BLaER1 (cell line): ENCODE data around the gene JAKMIP1.

Source experiments
- H3K27ac ChIP-seq: shearing (Covaris generic); formaldehyde crosslinking; 2 replicates; pipeline ENCODE4 v1.8.1; 2022
- H3K27me3 ChIP-seq: shearing (Covaris generic); formaldehyde crosslinking; 2 replicates; pipeline ENCODE4 v1.8.1; 2022
- H3K36me3 ChIP-seq: shearing (Covaris generic); formaldehyde crosslinking; 2 replicates; pipeline ENCODE4 v1.8.1; 2022
- H3K4me1 ChIP-seq: shearing (Covaris generic); formaldehyde crosslinking; 2 replicates; pipeline ENCODE4 v1.8.1; 2022
- H3K4me2 ChIP-seq: shearing (Covaris generic); formaldehyde crosslinking; 2 replicates; pipeline ENCODE4 v1.8.1; 2022
- H3K4me3 ChIP-seq: shearing (Covaris generic); formaldehyde crosslinking; 2 replicates; pipeline ENCODE4 v1.8.1; 2022
- H3K9ac ChIP-seq: shearing (Covaris generic); formaldehyde crosslinking; 2 replicates; pipeline ENCODE4 v1.8.1; 2022
- H3K9me3 ChIP-seq: shearing (Covaris generic); formaldehyde crosslinking; 2 replicates; pipeline ENCODE4 v1.8.1; 2022
- H4K20me1 ChIP-seq: shearing (Covaris generic); formaldehyde crosslinking; 2 replicates; pipeline ENCODE4 v1.8.1; 2022
- Cebpa-rat ChIP-seq: shearing (Covaris generic); IDR thresholded peaks from 2 replicates; pipeline ENCODE4 v1.8.1; 2022

The JAKMIP1 gene

DNA sequence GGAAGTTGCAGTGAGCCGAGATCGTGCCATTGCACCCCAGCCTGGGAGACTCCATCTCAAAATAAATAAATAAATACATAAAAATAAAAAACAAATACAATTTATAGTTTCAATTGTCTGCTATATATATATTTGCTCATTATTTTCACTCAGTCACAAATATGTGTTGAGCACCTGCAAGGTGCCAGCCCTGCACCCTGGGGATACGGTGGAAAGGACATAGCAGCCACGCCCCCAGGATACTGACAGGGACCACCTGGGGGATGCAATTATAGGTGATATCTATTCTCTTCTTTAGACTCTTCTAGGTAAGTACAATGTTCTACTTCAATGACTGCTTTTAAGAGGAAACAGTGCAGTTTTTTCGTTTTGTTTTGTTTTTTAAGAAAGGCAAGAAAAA lies 85.0 kb downstream of the JAKMIP1 start:
- H3K36me3 ChIP-seq = 0 out of 2 replicates have a peak, but pooled peaks cover 3% of the 10 kb centered on the region
- H3K9ac ChIP-seq = no peak overlapping the region
- no peaks in the 10 kb centered on the region for H3K27me3 ChIP-seq
- H3K4me2 ChIP-seq = no peak overlapping the region
- H3K9me3 ChIP-seq = no peaks in the 10 kb centered on the region
- no peak overlapping the region for H3K27ac ChIP-seq
- H3K4me1 ChIP-seq = no peaks in the 10 kb centered on the region
- H4K20me1 ChIP-seq = no peaks in the 10 kb centered on the region; the same call in 1 of the 2 replicates
- no peak for TF ChIP-seq Cebpa-rat
- no peak overlapping the region for H3K4me3 ChIP-seq

DNA sequence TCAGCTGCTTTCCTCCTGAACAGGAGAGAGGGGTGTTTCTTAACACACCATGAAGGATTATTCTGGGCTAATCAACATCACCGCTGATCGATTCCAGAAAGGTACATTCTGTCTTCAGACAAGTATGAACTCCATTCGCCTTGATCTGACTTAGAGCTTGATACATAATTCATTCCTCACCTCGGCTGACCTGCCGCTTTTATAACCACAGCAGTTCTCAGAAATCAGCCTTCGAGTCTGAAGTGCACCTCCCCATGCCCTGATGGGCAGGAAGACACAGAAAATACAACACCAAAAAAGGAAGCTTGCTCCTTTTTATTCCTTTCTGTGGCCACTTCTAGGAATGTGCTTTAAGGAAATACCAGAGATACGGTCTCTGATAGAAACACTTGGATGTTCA lies 85.7 kb downstream of the JAKMIP1 start:
- no peak overlapping the region for H3K9ac ChIP-seq
- H3K9me3 ChIP-seq = no peaks in the 10 kb centered on the region
- no peaks in the 10 kb centered on the region for H3K4me1 ChIP-seq
- no peak overlapping the region for H3K4me2 ChIP-seq
- no peaks in the 10 kb centered on the region for H3K27me3 ChIP-seq
- TF ChIP-seq Cebpa-rat = no peak
- H3K36me3 ChIP-seq = 0 out of 2 replicates have a peak, but pooled peaks cover 7% of the 10 kb centered on the region
- no peaks in the 10 kb centered on the region; the same call in 1 of the 2 replicates for H4K20me1 ChIP-seq
- no peak overlapping the region for H3K27ac ChIP-seq
- no peak overlapping the region for H3K4me3 ChIP-seq

DNA sequence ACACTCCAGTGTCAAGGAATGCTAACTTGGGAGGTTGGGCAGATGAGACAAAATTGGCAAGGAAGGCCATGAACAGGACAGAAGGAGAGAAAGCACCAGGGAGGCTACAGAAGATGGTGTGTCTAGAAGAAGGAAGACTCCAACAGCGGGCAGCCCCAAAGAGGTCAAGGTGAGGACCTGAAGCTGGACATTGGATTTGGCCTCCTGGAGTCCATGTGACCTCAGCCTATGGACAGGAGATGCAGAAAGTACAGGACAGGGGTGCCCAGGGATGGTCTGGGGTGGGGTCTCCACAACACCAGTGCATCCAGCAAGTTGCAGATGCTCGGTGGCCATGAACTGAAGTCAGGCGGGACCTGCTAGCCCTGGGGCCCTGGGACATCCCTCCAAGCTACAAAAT lies 86.2 kb downstream of the JAKMIP1 start:
- Histone ChIP-seq H3K36me3 (0 out of 2 replicates have a peak, but pooled peaks cover 7% of the 10 kb centered on the region), H3K9ac (no peak overlapping the region), H4K20me1 (no peaks in the 10 kb centered on the region; the same call in 1 of the 2 replicates), H3K4me1 (no peaks in the 10 kb centered on the region), H3K27ac (no peak overlapping the region), H3K9me3 (no peaks in the 10 kb centered on the region), H3K4me3 (no peak overlapping the region), H3K27me3 (no peaks in the 10 kb centered on the region), H3K4me2 (no peak overlapping the region)
- TF ChIP-seq Cebpa-rat = no peak

DNA sequence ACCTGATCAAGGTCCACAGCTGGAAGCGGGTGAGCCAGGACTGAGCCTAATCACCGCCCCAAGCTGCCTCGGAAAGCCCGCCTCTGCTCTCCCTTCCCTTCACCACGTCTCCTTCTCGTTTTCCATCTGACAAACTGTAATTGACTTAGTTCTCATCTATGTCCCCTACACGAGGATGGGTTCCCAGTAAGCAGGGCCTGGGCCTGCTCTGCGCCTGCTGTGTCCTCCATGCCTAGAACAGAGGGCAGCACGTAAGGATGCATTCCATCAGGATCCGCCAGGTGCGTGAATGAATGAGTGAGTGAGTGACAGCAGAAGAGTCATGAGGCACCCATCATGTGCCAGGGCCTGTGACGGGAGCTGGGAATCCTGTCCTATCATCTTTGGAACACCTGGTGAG lies 86.7 kb downstream of the JAKMIP1 start:
- Histone ChIP-seq H4K20me1 (no peaks in the 10 kb centered on the region; the same call in 1 of the 2 replicates), H3K27me3 (no peaks in the 10 kb centered on the region), H3K27ac (no peak overlapping the region), H3K36me3 (0 out of 2 replicates have a peak, but pooled peaks cover 7% of the 10 kb centered on the region), H3K4me3 (no peak overlapping the region), H3K9ac (no peak overlapping the region), H3K4me1 (no peaks in the 10 kb centered on the region), H3K4me2 (no peak overlapping the region), H3K9me3 (no peaks in the 10 kb centered on the region)
- no peak for TF ChIP-seq Cebpa-rat

DNA sequence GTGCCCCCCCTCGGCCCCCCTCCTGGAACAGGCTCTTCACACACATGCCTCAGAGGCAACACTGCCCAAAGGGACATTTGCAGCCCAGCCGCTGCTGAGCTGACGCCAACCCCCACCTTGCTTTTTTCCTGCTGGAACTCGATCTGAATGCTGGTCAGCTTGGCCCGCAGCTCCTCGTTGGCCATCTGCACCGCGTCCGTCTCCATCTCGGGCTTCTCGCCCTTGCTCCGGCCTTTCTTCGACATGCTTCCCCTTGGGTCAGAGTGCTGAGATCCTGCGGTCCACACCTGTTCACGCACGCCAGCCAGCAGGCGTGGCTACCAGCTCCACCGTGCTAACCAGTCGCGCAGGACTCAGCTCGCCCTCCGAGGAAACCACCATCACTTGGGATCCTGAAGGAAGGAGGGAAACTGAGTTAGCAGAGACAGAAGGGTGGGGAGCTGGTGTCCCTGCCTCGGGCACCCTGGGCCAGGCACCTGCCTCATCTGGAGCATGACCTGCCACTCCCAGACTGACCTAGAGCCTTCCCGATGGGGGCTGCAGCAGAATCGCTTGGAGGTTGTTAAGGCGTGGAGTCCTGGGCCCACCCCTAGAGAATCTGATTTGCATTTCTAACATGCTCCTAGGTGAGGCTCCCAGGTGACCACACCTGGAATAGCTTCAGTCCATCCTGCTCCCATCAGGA lies 87.6 kb downstream of the JAKMIP1 start:
- H3K9me3 ChIP-seq = no peaks in the 10 kb centered on the region
- H3K4me1 ChIP-seq = no peaks in the 10 kb centered on the region
- TF ChIP-seq Cebpa-rat = no peak
- H3K4me3 ChIP-seq = no peak overlapping the region
- H3K9ac ChIP-seq = no peak overlapping the region
- 0 out of 2 replicates have a peak, but pooled peaks cover 7% of the 10 kb centered on the region for H3K36me3 ChIP-seq
- no peaks in the 10 kb centered on the region; the same call in 1 of the 2 replicates for H4K20me1 ChIP-seq
- no peak overlapping the region for H3K27ac ChIP-seq
- H3K4me2 ChIP-seq = no peak overlapping the region
- no peaks in the 10 kb centered on the region for H3K27me3 ChIP-seq

DNA sequence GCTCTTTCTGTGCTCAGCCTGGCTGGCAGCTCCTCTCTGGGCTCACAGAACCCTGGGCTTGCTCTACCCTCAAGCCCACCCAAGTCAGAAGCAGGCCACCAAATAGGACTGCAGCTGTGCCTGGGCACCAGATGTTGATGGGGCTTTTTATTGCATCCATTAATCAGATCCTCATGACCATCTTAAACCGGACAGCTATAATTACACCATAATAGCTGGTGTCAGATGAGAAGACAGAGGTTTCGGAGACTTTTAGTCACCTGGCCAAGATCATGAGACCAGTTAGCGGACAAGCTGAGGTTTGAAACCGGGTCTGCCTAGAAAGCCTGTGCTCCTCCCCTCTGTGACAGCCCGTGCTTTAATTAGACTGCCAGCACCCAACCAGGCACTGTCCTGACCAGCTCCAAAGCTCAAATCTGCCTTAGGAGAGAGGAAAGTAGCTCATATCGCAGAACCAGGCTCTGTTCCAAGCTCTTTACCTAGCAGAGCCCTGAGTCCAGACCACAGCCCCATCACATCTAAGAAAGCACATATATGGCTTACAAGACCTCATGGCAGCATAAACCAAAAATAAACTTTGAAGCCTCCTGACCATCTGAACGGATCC lies 88.9 kb downstream of the JAKMIP1 start:
- no peak overlapping the region for H3K27ac ChIP-seq

DNA sequence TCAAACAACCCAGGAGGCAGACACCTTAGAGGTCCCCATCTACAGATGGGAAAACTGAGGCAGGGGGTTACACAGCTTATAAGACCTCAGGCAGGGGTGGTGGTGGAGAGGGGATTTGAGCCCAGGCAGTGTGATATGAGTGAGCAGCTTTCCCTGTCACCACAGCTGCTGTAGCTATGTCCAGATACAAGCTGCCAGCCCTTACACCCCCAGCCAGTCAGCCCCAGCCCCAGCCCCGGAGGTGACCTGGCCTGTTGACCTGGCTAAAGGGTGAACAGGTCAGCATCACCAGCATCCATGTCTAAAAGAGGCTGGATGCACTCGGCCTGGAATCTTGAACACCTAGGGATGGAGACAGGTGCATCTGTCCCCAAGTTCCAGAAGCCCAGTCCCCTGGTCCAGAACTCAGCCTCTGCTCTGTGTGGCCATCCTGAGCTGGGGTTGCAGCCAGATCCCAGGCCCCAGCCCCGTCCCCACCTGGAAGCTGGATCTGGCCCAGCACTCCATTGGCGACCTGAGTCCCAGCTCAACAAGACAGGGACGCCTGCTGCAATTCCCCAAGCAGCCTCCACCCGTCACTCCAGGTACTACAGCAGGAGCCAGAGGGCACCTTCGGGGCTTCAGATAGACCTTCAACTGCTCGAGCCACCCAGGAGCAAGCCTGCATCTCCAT lies 89.5 kb downstream of the JAKMIP1 start:
- no peak overlapping the region for H3K4me2 ChIP-seq
- peaks cover 2% of the 10 kb centered on the region for H3K9me3 ChIP-seq
- H3K4me3 ChIP-seq = no peak overlapping the region
- no peak for TF ChIP-seq Cebpa-rat
- no peak overlapping the region for H3K9ac ChIP-seq
- peaks cover 12% of the 10 kb centered on the region for H3K36me3 ChIP-seq
- no peaks in the 10 kb centered on the region for H4K20me1 ChIP-seq
- no peak overlapping the region for H3K27ac ChIP-seq
- no peaks in the 10 kb centered on the region for H3K4me1 ChIP-seq
- no peaks in the 10 kb centered on the region for H3K27me3 ChIP-seq

More for the DNA sequence above, 88.9 kb downstream of the JAKMIP1 start:
- Histone ChIP-seq H3K4me3 (no peak overlapping the region), H3K36me3 (0 out of 2 replicates have a peak, but pooled peaks cover 7% of the 10 kb centered on the region), H3K27me3 (no peaks in the 10 kb centered on the region), H3K4me2 (no peak overlapping the region), H3K4me1 (no peaks in the 10 kb centered on the region), H3K9me3 (no peaks in the 10 kb centered on the region), H4K20me1 (no peaks in the 10 kb centered on the region; the same call in 1 of the 2 replicates), H3K9ac (no peak overlapping the region)
- no peak for TF ChIP-seq Cebpa-rat

DNA sequence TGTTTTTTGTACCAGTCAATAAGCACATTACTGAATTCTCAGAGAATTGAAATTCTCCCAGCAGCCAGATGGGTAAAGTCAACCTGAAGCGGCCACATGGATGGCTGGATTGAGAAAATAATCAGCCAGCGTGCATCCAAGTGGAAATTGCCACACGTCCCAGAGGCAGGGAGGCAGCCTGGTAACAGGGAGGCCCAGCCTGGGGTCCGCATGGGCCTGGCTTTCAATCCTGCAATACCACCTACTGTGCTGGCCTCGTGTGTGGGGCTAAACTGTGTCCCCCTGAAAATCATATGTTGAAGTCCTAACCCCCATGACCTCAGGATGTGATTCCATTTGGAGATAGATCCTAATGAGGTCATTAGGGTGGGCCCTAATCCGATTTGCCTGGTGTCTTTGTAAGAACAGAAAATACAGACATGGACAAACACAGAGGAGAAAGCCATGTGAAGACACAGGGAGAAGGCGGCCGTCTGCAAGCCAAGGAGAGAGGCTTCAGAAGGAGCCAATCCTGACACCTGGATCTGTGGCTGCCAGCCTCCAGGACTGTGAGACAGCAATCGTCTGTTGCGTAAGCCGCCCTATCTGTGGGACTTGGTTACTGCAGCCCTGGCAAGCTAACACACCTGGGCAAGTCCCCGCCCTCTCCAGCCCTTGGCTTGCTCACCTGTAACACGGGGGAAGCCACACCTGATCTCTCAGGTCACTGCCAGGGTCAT lies 90.3 kb downstream of the JAKMIP1 start:
- TF ChIP-seq Cebpa-rat = peak; percentile 74
- Histone ChIP-seq H3K27me3 (no peaks in the 10 kb centered on the region), H3K27ac (no peak overlapping the region), H3K9ac (no peak overlapping the region), H3K9me3 (peaks cover 9% of the 10 kb centered on the region), H4K20me1 (no peaks in the 10 kb centered on the region), H3K4me3 (no peak overlapping the region), H3K4me2 (no peak overlapping the region), H3K4me1 (no peaks in the 10 kb centered on the region), H3K36me3 (peaks cover 20% of the 10 kb centered on the region)

DNA sequence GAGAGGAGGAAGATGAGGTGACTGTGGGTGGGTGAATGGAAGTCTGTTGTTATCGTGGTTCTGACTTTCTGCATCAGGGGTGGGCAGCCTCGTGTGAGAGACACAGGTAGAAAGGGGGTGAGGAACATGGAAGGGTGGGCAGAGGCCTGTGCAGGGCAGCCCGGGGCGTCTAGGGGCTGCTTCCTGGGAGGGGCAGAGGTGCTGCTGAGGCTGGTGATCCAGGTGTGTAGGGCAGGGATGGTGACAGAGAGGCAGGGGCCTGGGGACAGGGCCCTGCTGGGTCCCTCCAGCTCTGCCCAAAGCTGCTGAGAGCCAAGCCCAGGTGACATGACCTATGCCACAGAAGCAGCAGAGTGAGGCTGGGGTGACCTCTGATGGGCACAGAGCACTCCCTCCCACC lies 92.5 kb downstream of the JAKMIP1 start:
- no peak for TF ChIP-seq Cebpa-rat
- Histone ChIP-seq H3K36me3 (peaks cover 28% of the 10 kb centered on the region), H3K9me3 (peaks cover 9% of the 10 kb centered on the region), H3K27ac (no peak overlapping the region), H3K9ac (no peak overlapping the region), H3K4me2 (no peak overlapping the region), H3K4me1 (no peaks in the 10 kb centered on the region), H4K20me1 (no peaks in the 10 kb centered on the region), H3K27me3 (no peaks in the 10 kb centered on the region), H3K4me3 (no peak overlapping the region)
